Iris pigment epithelial cell (primary cell): ENCODE measurements around the gene COCH.

Source experiments
- DNase-seq: peaks from one replicate; pipeline ENCODE4 v3.0.0-alpha.2; 2011; ENCODE audit warnings: low read depth

Gene COCH

DNA sequence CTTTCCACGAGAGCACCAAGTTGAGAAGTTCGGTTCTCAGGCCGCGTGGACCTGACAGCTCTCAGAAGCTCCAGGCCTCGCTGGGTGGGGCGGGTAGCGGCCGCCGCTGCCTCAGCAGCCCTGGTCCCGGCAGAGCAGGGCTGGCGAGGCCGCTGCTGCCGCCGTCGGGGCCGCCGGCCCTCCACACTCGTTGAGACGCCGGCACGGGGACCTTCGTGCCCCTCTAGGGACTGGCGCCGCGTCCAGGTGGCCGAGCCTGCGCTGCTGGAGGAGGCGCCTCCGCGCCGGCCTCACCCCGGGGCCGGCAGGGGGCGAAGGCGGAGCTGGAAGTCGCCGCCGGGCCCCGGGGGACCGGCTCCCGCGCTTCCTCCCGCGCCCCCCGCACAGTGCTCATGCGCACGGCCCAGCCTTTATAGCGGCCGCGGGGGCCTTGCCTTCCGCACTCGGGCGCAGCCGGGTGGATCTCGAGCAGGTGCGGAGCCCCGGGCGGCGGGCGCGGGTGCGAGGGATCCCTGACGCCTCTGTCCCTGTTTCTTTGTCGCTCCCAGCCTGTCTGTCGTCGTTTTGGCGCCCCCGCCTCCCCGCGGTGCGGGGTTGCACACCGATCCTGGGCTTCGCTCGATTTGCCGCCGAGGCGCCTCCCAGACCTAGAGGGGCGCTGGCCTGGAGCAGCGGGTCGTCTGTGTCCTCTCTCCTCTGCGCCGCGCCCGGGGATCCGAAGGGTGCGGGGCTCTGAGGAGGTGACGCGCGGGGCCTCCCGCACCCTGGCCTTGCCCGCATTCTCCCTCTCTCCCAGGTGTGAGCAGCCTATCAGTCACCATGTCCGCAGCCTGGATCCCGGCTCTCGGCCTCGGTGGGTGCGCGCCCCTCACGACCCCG, at the start of gene COCH:
COCH (plus strand) TSS at position 440 of the 879 bp plus-strand sequence; CDS start at position 820, 380 bp downstream.
- DNase-seq = no peak

GRCh38 chr14:30826070-30826469, 48.3 kb upstream of the COCH start:
- no peak for DNase-seq

GRCh38 chr14:30829853-30830252, 44.5 kb upstream of the COCH start:
- DNase-seq = no peak

DNA sequence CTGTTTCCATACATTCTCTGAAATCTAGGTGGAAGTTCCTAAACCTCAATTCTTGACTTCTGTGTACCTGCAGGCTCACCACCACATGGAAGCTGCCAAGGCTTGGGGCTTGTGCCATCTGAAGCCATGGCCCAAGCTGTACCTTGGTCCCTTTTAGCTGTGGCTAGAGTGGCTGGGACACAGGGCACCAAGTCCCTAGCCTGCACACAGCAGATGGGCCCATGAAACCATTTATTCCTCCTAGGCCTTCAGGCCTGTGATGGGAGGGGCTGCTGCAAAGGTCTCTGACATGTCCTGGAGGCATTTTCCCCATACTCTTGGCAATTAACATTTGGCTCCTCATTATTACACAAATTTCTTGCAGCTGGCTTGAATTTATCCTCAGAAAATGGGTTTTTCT, 40.0 kb upstream of the COCH start:
- DNase-seq = no peak

DNA sequence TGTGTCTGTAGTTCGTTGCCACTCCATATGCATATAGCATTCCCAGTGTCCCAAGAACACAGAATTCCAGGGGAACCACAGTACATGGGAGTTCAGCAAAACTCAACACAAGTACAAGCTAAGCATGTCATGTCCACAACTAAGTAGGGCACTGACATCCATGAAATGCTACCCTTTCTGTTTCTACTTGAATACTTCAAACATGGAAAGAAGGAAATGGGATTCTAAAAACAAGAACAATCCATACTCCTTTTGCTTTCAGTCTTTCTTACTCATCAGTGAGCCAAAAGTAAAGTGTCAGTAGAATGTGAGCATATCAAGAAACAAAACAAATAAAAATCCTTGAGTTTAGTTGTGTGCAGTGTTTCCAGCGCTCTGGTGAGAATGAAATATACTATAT, 36.0 kb upstream of the COCH start:
- no peak for DNase-seq

- no peak for DNase-seq
These were observed 34.1 kb upstream of the COCH start for GRCh38 chr14:30840086-30840779.

GRCh38 chr14:30842431-30842830, 31.9 kb upstream of the COCH start:
- no peak for DNase-seq

GRCh38 chr14:30848449-30849240, 25.7 kb upstream of the COCH start:
- DNase-seq = no peak

- DNase-seq = no peak
These were observed 25.0 kb upstream of the COCH start for GRCh38 chr14:30849354-30849753.

- no peak for DNase-seq
These were observed 24.4 kb upstream of the COCH start for GRCh38 chr14:30849983-30850382.

- no peak for DNase-seq
These were observed 20.4 kb upstream of the COCH start for GRCh38 chr14:30853946-30854345.

- DNase-seq = no peak
These were observed 19.9 kb upstream of the COCH start for GRCh38 chr14:30854492-30854891.

- DNase-seq = no peak
These were observed 18.9 kb upstream of the COCH start for GRCh38 chr14:30855345-30856037.

GRCh38 chr14:30861200-30861599, 13.2 kb upstream of the COCH start:
- DNase-seq = no peak

DNA sequence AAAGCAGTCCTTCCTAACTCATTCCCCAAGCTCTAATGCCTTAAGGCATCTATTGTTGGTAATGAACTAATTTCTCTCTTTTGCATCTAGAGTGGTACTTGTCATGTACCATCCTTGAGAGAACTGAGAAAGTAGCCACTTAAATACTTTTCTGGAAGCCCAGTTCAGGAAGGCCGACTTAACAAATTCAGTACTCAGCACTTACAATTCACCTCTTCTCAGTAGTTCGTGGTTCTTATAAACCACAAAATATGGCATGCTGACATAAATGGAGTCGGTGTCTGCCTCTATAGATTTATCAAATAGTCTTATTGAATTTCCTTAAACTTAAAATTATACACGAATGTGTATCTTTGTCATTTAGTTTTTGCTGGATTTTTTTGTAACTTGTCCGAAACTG, 9.4 kb upstream of the COCH start:
- DNase-seq = no peak

- DNase-seq = no peak
These were observed 5.6 kb upstream of the COCH start for GRCh38 chr14:30868736-30869135.

GRCh38 chr14:30869551-30870155, 4.7 kb upstream of the COCH start:
- no peak for DNase-seq

DNA sequence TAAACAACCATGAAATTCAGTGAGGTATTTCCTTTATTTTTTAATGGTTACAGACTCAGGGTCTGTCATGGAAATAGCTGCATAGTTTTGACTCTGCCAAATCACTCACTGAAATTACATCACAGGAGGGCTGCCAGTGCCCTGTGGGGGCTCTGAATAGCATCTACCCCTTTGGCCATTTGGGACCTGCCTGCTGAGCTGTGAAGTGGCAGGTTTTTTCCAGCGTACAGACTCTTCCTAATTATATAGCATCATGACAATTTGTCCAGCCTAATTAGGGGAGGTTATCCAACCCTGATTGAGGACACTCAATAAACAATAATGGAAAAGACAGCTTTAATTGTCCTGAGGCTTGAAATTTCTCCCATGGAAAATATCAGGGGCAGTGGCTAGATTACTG, 1.8 kb upstream of the COCH start:
- no peak for DNase-seq

DNA sequence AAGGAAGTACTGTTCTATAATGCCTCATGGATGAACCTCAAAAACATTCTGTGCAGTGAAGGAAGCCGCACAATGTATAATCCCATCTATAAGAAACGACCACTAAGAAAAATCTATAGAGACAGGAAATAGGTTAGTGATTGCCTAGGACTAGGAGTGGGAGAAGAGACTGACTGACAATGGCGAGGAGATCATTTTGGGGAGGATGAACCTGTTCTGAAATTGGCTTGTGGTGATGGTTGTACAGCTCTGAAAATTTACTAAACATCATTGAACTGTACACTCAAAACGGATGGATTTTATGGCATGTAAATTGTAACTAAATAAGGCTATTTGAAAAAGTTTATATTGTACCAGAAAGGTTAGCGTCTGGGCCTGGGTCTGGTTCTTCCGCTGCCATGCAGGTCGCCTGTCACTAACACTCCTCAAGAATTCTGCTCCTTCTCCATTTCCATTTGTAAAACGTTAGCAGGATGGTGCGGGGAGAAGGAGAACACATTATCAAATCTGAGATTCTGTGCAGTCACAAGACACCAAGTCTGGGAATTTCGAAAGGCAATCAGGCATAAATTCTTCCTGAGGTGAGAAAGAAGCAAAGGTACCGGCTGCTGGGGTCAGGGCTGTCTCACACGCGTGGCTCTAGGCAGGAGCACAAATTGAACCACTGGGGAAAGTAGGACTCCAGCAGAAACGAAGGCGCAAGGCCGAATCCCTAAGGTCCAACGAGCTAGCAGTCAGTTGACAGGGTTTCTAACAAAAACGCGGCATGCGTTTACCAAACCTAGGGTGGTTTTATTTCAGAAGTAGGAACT, 845 bp upstream of the COCH start:
- no peak for DNase-seq

GRCh38 chr14:30874999-30875787, 834 bp downstream of the COCH start:
- no peak for DNase-seq
